B cell (primary cell): Measurements from ENCODE around the gene STARD9. TPM values are rescaled to one million over a fixed set of nuclear protein-coding genes. Genes with fewer than 3 reads are reported as not detected.

Experiments used
- ATAC-seq: fragments of 200-7000 bp; cut with Tn5 transposase; one replicate; pipeline ENCODE4 v1.10.0; 2021; ENCODE audit warnings: low read depth, mild to moderate bottlenecking, moderate number of reproducible peaks, moderate library complexity
- CTCF ChIA-PET: fragments of 350-600 bp; sonication (Branson Sonifier 250); formaldehyde crosslinking; loops from one replicate; lab custom pipeline; 2021; ENCODE audit warnings: antibody characterized with exemption, inconsistent platforms; lab: Charles Lee
- POLR2A ChIA-PET: fragments of 350-600 bp; sonication (Branson Sonifier 250); formaldehyde crosslinking; loops from one replicate; lab custom pipeline; 2021; ENCODE audit warnings: antibody characterized with exemption; lab: Charles Lee
- DNase-seq: peaks from one replicate; pipeline ENCODE4 v3.0.0; 2013
- H2AFZ ChIP-seq: 2 replicates; pipeline ENCODE4 v1.6.1; 2012; ENCODE audit warnings: mild to moderate bottlenecking, low read depth, low read length; ENCODE audit not compliant: insufficient read depth, poor library complexity, severe bottlenecking
- H3K27ac ChIP-seq, 2 donors: 1 replicate in 1 of 2; 2 replicates in 1 of 2; pipeline ENCODE4 v1.5.1; 2012 to 2013; ENCODE audit warnings: low read length in 2 of 2, mild to moderate bottlenecking in 2 of 2, moderate library complexity in 1 of 2
- H3K27me3 ChIP-seq, 4 experiments: fragments of 200-600 bp in 1 of 4; sonication (generic) in 1 of 4; replicated peaks in 1 of 4; 1 replicate in 2 of 4; 2 replicates in 2 of 4; pipeline versions ENCODE4 v1.6.1 to v1.7.0; 2013 to 2016; ENCODE audit warnings: low read length in 3 of 4, mild to moderate bottlenecking in 2 of 4, mixed read lengths in 1 of 4, moderate library complexity in 1 of 4; ENCODE audit not compliant: insufficient read depth in 4 of 4, control insufficient read depth in 3 of 4; ENCODE audit errors: control extremely low read depth in 1 of 4
- H3K36me3 ChIP-seq, 2 experiments: replicated peaks in 1 of 2; 1 replicate in 1 of 2; 2 replicates in 1 of 2; pipeline versions ENCODE4 v1.6.1 to v1.7.1; 2013; ENCODE audit warnings: low read length in 1 of 2; ENCODE audit not compliant: insufficient read depth in 2 of 2, control insufficient read depth in 1 of 2; ENCODE audit errors: control extremely low read depth in 1 of 2, extremely low read depth in 1 of 2
- H3K4me1 ChIP-seq, 2 donors: fragments of 200-600 bp in 1 of 2; sonication (generic) in 1 of 2; 1 replicate in 1 of 2; 2 replicates in 1 of 2; pipeline versions ENCODE4 v1.5.1 to v1.6.1; 2013 to 2017; ENCODE audit warnings: low read length in 2 of 2; ENCODE audit not compliant: control insufficient read depth in 2 of 2, insufficient read depth in 2 of 2
- H3K4me2 ChIP-seq: replicated peaks from 2 replicates; pipeline ENCODE3; 2012; ENCODE audit warnings: mild to moderate bottlenecking, low read depth, low read length; ENCODE audit not compliant: poor library complexity, severe bottlenecking
- H3K4me3 ChIP-seq, 5 experiments: fragments of 200-600 bp in 1 of 5; sonication (generic) in 1 of 5; 1 replicate in 3 of 5; 2 replicates in 2 of 5; pipeline versions ENCODE4 v1.5.1 to v1.7.0; 2011 to 2016; ENCODE audit warnings: low read length in 4 of 5, mild to moderate bottlenecking in 4 of 5, low read depth in 2 of 5, control low read depth in 1 of 5, moderate library complexity in 1 of 5; ENCODE audit not compliant: insufficient read depth in 1 of 5; ENCODE audit errors: control extremely low read depth in 1 of 5, extremely low read depth in 1 of 5
- H3K79me2 ChIP-seq: fragments of 200-600 bp; sonication (generic); one replicate; pipeline ENCODE4 v1.6.0; 2016; ENCODE audit warnings: low read length; ENCODE audit not compliant: control insufficient read depth, insufficient read depth
- H3K9ac ChIP-seq: fragments of 200-600 bp; sonication (generic); 2 replicates; pipeline ENCODE4 v1.6.1; 2017; ENCODE audit warnings: mild to moderate bottlenecking, low read length, moderate library complexity
- H3K9me3 ChIP-seq, 3 donors: one replicate each; pipeline versions ENCODE4 v1.6.1 to v1.7.1; 2013; ENCODE audit warnings: low read length in 2 of 3; ENCODE audit not compliant: control insufficient read depth in 2 of 3, insufficient read depth in 1 of 3; ENCODE audit errors: control extremely low read depth in 1 of 3
- H4K20me1 ChIP-seq: 2 replicates; pipeline ENCODE4 v1.6.0; 2012; ENCODE audit warnings: mild to moderate bottlenecking, low read length; ENCODE audit not compliant: insufficient read depth, control insufficient read depth, poor library complexity, severe bottlenecking
- H3K27ac Mint-ChIP-seq: one replicate; pipeline ENCODE4 v1.8.0; 2021; ENCODE audit warnings: mixed read lengths
- H3K27me3 Mint-ChIP-seq: one replicate; pipeline ENCODE4 v1.8.0; 2021; ENCODE audit warnings: mixed read lengths
- H3K4me1 Mint-ChIP-seq: one replicate; pipeline ENCODE4 v1.8.0; 2021; ENCODE audit warnings: mixed read lengths
- H3K4me3 Mint-ChIP-seq: one replicate; pipeline ENCODE4 v1.8.0; 2021; ENCODE audit warnings: mixed read lengths
- H3K9me3 Mint-ChIP-seq: one replicate; pipeline ENCODE4 v1.8.0; 2022; ENCODE audit warnings: mixed read lengths; ENCODE audit not compliant: insufficient read depth
- EZH2 ChIP-seq: IDR thresholded peaks from 2 replicates; pipeline ENCODE4 v1.6.1; 2012; ENCODE audit warnings: borderline replicate concordance, low read depth, mild to moderate bottlenecking, moderate library complexity, low read length; ENCODE audit not compliant: insufficient read depth, poor library complexity, severe bottlenecking
- WGBS: methylation state at CpG from one replicate; pipeline ENCODE4 v1.1.5; 2013; ENCODE audit warnings: missing lambda C conversion rate; ENCODE audit not compliant: insufficient coverage; 5-methylcytosine and 5-hydroxymethylcytosine counted together
- intact Hi-C: fragments of 100-400 bp; cut with micrococcal nuclease; formaldehyde crosslinking; loops from one replicate; pipeline ENCODE4 v1.10.0; 2022
- polyA plus RNA-seq: library from polyadenylated mRNA; depleted of rRNA; stranded (reverse); fragments of >200 nt; gene quantifications from 2 replicates; pipeline ENCODE4 v1.2.3, GENCODE V29; 2012
- total RNA-seq, 2 donors: library from RNA; stranded (reverse); fragments of 120-200 nt in 1 of 2; gene quantifications; 1 replicate in 1 of 2; 2 replicates in 1 of 2; pipeline versions ENCODE4 v1.2.3 to v1.2.4, GENCODE V29; 2013 to 2022
- TF ChIP-seq, protein P1 (sequence below): fragments of 200-600 bp; IDR thresholded peaks from one replicate; pipeline ENCODE4 v1.8.0; 2022; ENCODE audit warnings: antibody characterized with exemption, mild to moderate bottlenecking

STARD9 gene
- total and polyA plus RNA-seq, 2 donors (not counting 1 experiment from before 2014, with no cell fraction given), result 5.0 to 23.1 TPM

DNA sequence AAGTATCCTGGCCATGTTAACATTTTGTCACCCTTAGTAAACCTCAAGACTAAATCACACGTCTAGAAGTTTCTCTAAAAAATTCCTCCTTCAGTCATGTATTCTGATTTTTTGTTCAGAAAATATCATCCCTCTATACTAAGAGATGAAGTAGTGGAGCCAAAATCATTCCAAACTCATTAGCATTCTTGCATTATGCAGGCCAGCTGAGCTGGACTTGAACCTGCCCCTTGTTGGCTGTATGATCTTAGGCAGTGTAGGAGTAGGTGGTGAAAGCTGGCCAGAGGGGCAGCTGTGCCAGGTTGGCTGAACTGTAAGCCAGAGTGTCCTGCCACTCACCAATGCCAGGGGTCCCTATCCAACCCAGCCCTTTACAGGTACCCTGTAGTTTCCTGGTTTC, 92.4 kb downstream of the STARD9 start:
- Histone ChIP-seq H3K4me2 (no peak overlapping the region), H3K79me2 (no peaks in the 10 kb centered on the region), H4K20me1 (no peaks in the 10 kb centered on the region), H3K36me3 (peaks cover 2 to 6% of the 10 kb centered on the region in 2 experiments), H3K9me3 (no peaks in the 10 kb centered on the region), H3K27me3 (no peaks in the 10 kb centered on the region), H3K9ac (no peak overlapping the region), H3K4me3 (no peak overlapping the region), H3K4me1 (no peaks in the 10 kb centered on the region), H3K27ac (no peak overlapping the region), H2AFZ (no peak overlapping the region)
- no CpG with 5 or more reads among the region's 1 CpG for WGBS
- intact Hi-C loops, result no loop called here
- no peaks in the 10 kb centered on the region for H3K27me3 Mint-ChIP-seq
- H3K4me3 Mint-ChIP-seq, result no peak overlapping the region
- no peak for ATAC-seq
- TF ChIP-seq EZH2, result no peak
- TF ChIP-seq, protein P1, sequence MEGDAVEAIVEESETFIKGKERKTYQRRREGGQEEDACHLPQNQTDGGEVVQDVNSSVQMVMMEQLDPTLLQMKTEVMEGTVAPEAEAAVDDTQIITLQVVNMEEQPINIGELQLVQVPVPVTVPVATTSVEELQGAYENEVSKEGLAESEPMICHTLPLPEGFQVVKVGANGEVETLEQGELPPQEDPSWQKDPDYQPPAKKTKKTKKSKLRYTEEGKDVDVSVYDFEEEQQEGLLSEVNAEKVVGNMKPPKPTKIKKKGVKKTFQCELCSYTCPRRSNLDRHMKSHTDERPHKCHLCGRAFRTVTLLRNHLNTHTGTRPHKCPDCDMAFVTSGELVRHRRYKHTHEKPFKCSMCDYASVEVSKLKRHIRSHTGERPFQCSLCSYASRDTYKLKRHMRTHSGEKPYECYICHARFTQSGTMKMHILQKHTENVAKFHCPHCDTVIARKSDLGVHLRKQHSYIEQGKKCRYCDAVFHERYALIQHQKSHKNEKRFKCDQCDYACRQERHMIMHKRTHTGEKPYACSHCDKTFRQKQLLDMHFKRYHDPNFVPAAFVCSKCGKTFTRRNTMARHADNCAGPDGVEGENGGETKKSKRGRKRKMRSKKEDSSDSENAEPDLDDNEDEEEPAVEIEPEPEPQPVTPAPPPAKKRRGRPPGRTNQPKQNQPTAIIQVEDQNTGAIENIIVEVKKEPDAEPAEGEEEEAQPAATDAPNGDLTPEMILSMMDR, result no peak
- ChIA-PET CTCF (no interaction called here), POLR2A (no interaction called here)
- DNase-seq, result no peak
- no peak overlapping the region for H3K27ac Mint-ChIP-seq
- H3K4me1 Mint-ChIP-seq, result no peaks in the 10 kb centered on the region
- H3K9me3 Mint-ChIP-seq, result no peaks in the 10 kb centered on the region

DNA sequence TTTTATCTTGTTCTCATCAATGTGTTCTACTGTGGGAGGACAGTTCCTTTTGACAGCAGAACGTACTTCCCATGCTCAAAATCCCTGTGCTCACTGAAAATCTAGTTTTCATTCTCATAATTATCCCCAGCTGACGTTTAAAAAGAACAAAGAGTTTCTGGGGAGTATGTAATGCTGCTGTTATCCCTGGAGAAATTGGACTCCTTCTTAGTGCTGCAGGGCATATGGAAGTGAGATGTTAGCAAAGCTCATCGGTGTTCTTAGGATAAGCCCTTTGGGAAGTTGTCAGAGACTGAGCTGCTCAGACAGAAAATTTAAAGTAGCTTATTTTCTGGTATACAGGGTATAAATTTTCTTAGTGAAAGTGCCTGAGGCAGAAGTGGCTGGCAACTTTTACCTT, 95.0 kb downstream of the STARD9 start:
- no peak overlapping the region for H3K9ac ChIP-seq
- no peak overlapping the region for H3K4me3 Mint-ChIP-seq
- no peaks in the 10 kb centered on the region for H3K4me1 Mint-ChIP-seq
- ChIA-PET CTCF (no interaction called here), POLR2A (no interaction called here)
- no peaks in the 10 kb centered on the region for H3K9me3 Mint-ChIP-seq
- no CpG with 5 or more reads among the region's 3 CpGs for WGBS
- H3K4me2 ChIP-seq, result no peak overlapping the region
- H3K4me1 ChIP-seq, result no peaks in the 10 kb centered on the region
- ATAC-seq, result no peak
- no peaks in the 10 kb centered on the region for H4K20me1 ChIP-seq
- no peak overlapping the region for H2AFZ ChIP-seq
- TF ChIP-seq, protein P1, result no peak
- no peak for TF ChIP-seq EZH2
- H3K9me3 ChIP-seq, result no peaks in the 10 kb centered on the region
- no peak overlapping the region for H3K27ac ChIP-seq
- peaks cover 2 to 8% of the 10 kb centered on the region in 2 experiments for H3K36me3 ChIP-seq
- no peaks in the 10 kb centered on the region for H3K27me3 Mint-ChIP-seq
- no peak for DNase-seq
- H3K27me3 ChIP-seq, result no peaks in the 10 kb centered on the region
- H3K4me3 ChIP-seq, result no peak overlapping the region
- H3K27ac Mint-ChIP-seq, result no peak overlapping the region
- no peaks in the 10 kb centered on the region for H3K79me2 ChIP-seq
- intact Hi-C loops, result no loop called here
